Psoas muscle (tissue), 8 donors: Measurements from ENCODE around the gene SLCO2B1. TPM values are rescaled to one million over a fixed set of nuclear protein-coding genes. Genes with fewer than 3 reads are reported as not detected.

Source experiments
- ATAC-seq, 4 donors: fragments of 200-7000 bp; cut with Tn5 transposase; one replicate each; pipeline ENCODE4 v1.9.1; 2020; ENCODE audit warnings: moderate library complexity in 3 of 4, mild to moderate bottlenecking in 2 of 4
- DNase-seq, 2 donors: peaks; one replicate each; pipeline ENCODE4 v3.0.0-alpha.2; 2020
- H3K27ac ChIP-seq: fragments of 200-600 bp; one replicate; pipeline ENCODE4 v1.8.0; 2022
- H3K27me3 ChIP-seq, 3 donors: fragments of 200-600 bp in 1 of 3; one replicate each; pipeline versions ENCODE4 v1.6.1 to v1.8.0; 2013 to 2022; ENCODE audit warnings: low read length in 2 of 3, mild to moderate bottlenecking in 2 of 3, moderate library complexity in 1 of 3; ENCODE audit not compliant: insufficient read depth in 3 of 3
- H3K36me3 ChIP-seq, 2 donors: fragments of 200-600 bp in 1 of 2; one replicate each; pipeline versions ENCODE4 v1.6.1 to v1.8.0; 2013 to 2022; ENCODE audit warnings: low read depth in 1 of 2, mild to moderate bottlenecking in 1 of 2, moderate library complexity in 1 of 2; ENCODE audit not compliant: insufficient read depth in 1 of 2
- H3K4me1 ChIP-seq: fragments of 200-600 bp; one replicate; pipeline ENCODE4 v1.8.0; 2022
- H3K4me3 ChIP-seq: fragments of 200-600 bp; one replicate; pipeline ENCODE4 v1.8.0; 2022; ENCODE audit warnings: mild to moderate bottlenecking
- H3K9me3 ChIP-seq: fragments of 200-600 bp; one replicate; pipeline ENCODE4 v1.8.0; 2022
- CTCF ChIP-seq: fragments of 200-600 bp; IDR thresholded peaks from one replicate; pipeline ENCODE4 v1.8.0; 2022; ENCODE audit warnings: antibody characterized with exemption
- WGBS, 3 donors: extraction: QIAGEN DNeasy Blood & Tissue Kit; methylation state at CpG; one replicate each; pipeline versions ENCODE4 v1.1.6 to v1.1.7; 2013; 5-methylcytosine and 5-hydroxymethylcytosine counted together
- intact Hi-C, 2 donors: fragments of 100-400 bp; cut with DNase I; formaldehyde crosslinking; loops; one replicate each; pipeline versions ENCODE4 v1.11.0 to v1.14.2; 2022
- polyA plus RNA-seq, 3 donors: library from polyadenylated mRNA; stranded (reverse); fragments of 200-250 nt; gene quantifications; one replicate each; pipeline ENCODE4 v1.2.3, GENCODE V29; 2013
- total RNA-seq, 4 donors: library from RNA; stranded (reverse); fragmentation: NEBNext Ultra II Directional in 2 of 4; extraction: Animal tissue kit (Norgen Biotek cat#: 25700) in 2 of 4; gene quantifications; one replicate each; pipeline versions ENCODE4 v1.2.1 to v1.2.4, GENCODE V29; 2021 to 2023
- donor health status: healthy with polysubstance abuse.
- donor health status: DM: no; HTN: no; CAD: no; lungs with moderate emphysema.
- donor health status: Bipolar disorder and iron deficiency.
- donor health status: healthy.
- donor health status: DM: yes; HTN: yes; CAD: no.
- donor health status: DM: no; HTN: no; CAD: no.
- donor health status: DM: no; HTN: no; CAD: no.
- donor health status: DM: yes; HTN: yes; CAD: no.

SLCO2B1 gene
- total and polyA plus RNA-seq, 7 donors: 1.2 to 17.7 (median 10.7) TPM

- DNase-seq (no peak), ATAC-seq (no peak)
- Histone ChIP-seq H3K4me1 (peaks cover 3% of the 10 kb centered on the region), H3K27ac (no peak overlapping the region), H3K9me3 (no peaks in the 10 kb centered on the region), H3K27me3 (no peaks in the 10 kb centered on the region), H3K4me3 (no peak overlapping the region), H3K36me3 (no peaks in the 10 kb centered on the region)
- intact Hi-C loops: loop anchor here (1.0 to 10.0 kb wide), 4 partner anchors 58 to 240 kb away; no protein-coding TSS in a partner anchor
- TF ChIP-seq CTCF: no peak
- 33 to 39% (median 38%) methylated on average over 3 of the region's 3 CpGs for WGBS, 3 donors
These were observed 6.2 kb upstream of the SLCO2B1 start for GRCh38 chr11:75144716-75145014.

GRCh38 chr11:75145196-75145971 lies 5.5 kb upstream of the SLCO2B1 start:
- Histone ChIP-seq H3K4me1 (peaks cover 3% of the 10 kb centered on the region), H3K9me3 (no peaks in the 10 kb centered on the region), H3K4me3 (no peak overlapping the region), H3K36me3 (no peaks in the 10 kb centered on the region), H3K27ac (no peak overlapping the region), H3K27me3 (no peaks in the 10 kb centered on the region)
- 78 to 87% (median 86%) methylated on average over 9 of the region's 9 CpGs for WGBS, 3 donors
- no peak for TF ChIP-seq CTCF
- no peak for DNase-seq
- intact Hi-C loops: loop anchor here in 1 of 2 donors (10.0 kb wide), 1 partner anchor 239 kb away; no protein-coding TSS in a partner anchor
- ATAC-seq: no peak

GRCh38 chr11:75145972-75146519 lies 4.9 kb upstream of the SLCO2B1 start:
- TF ChIP-seq CTCF: no peak
- DNase-seq (no peak), ATAC-seq (no peak)
- H3K4me1 ChIP-seq: peaks cover 3% of the 10 kb centered on the region
- no peak overlapping the region for H3K4me3 ChIP-seq
- no peaks in the 10 kb centered on the region for H3K27me3 ChIP-seq
- no peaks in the 10 kb centered on the region for H3K9me3 ChIP-seq
- H3K36me3 ChIP-seq: no peaks in the 10 kb centered on the region
- H3K27ac ChIP-seq: no peak overlapping the region
- 64 to 82% (median 70%) methylated on average over 6 of the region's 6 CpGs for WGBS, 3 donors
- intact Hi-C loops: loop anchor here in 1 of 2 donors (10.0 kb wide), 1 partner anchor 239 kb away; no protein-coding TSS in a partner anchor

GRCh38 chr11:75146711-75147110 lies 4.2 kb upstream of the SLCO2B1 start:
- Histone ChIP-seq H3K36me3 (no peaks in the 10 kb centered on the region), H3K4me3 (no peak overlapping the region), H3K27ac (no peak overlapping the region), H3K4me1 (peaks cover 3% of the 10 kb centered on the region), H3K9me3 (no peaks in the 10 kb centered on the region), H3K27me3 (peaks cover 0 to 2% (median 0%) of the 10 kb centered on the region in 3 donors)
- intact Hi-C loops: loop anchor here in 1 of 2 donors (10.0 kb wide), 1 partner anchor 238 kb away; no protein-coding TSS in a partner anchor
- ATAC-seq (no peak), DNase-seq (no peak)
- no peak for TF ChIP-seq CTCF
- 76 to 91% (median 78%) methylated on average over 5 of the region's 5 CpGs for WGBS, 3 donors
